AG09309 (cell line): ENCODE measurements around the gene PC.
"Not testable (repeated sequence)": the region's sequence is repeated elsewhere in the genome, so short reads cannot be mapped to it uniquely, and the experiment has no call there.

Source experiments
- DNase-seq: peaks from one replicate; pipeline ENCODE4 v3.0.0-alpha.2; 2010; ENCODE audit warnings: low read depth
- H3K4me3 ChIP-seq: 2 replicates; pipeline ENCODE4 v1.5.1; 2011; ENCODE audit warnings: mild to moderate bottlenecking, low read depth, low read length, moderate library complexity; ENCODE audit not compliant: control insufficient read depth
- TF ChIP-seq, protein P1 (sequence below): IDR thresholded peaks from 2 replicates; pipeline ENCODE4 v1.5.1; 2011; ENCODE audit warnings: mild to moderate bottlenecking, low read depth, low read length, inconsistent platforms; ENCODE audit not compliant: insufficient read depth, control insufficient read depth; ENCODE audit errors: missing control alignments

The PC gene

GRCh38 chr11:66841861-66842260 is 116.3 kb downstream of the PC start:
- DNase-seq = no peak
- peak overlapping the region; percentile 98 for H3K4me3 ChIP-seq
- TF ChIP-seq, protein P1, sequence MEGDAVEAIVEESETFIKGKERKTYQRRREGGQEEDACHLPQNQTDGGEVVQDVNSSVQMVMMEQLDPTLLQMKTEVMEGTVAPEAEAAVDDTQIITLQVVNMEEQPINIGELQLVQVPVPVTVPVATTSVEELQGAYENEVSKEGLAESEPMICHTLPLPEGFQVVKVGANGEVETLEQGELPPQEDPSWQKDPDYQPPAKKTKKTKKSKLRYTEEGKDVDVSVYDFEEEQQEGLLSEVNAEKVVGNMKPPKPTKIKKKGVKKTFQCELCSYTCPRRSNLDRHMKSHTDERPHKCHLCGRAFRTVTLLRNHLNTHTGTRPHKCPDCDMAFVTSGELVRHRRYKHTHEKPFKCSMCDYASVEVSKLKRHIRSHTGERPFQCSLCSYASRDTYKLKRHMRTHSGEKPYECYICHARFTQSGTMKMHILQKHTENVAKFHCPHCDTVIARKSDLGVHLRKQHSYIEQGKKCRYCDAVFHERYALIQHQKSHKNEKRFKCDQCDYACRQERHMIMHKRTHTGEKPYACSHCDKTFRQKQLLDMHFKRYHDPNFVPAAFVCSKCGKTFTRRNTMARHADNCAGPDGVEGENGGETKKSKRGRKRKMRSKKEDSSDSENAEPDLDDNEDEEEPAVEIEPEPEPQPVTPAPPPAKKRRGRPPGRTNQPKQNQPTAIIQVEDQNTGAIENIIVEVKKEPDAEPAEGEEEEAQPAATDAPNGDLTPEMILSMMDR = no peak

- DNase-seq = no peak
- no peak overlapping the region for H3K4me3 ChIP-seq
Measured at GRCh38 chr11:66840317-66841091, 117.7 kb downstream of the PC start.

GRCh38 chr11:66835768-66836405 is 122.3 kb downstream of the PC start:
- H3K4me3 ChIP-seq = no peak overlapping the region
- TF ChIP-seq, protein P1 = no peak
- peak; percentile 52 for DNase-seq

More at GRCh38 chr11:66840317-66841091, 117.7 kb downstream of the PC start:
- TF ChIP-seq, protein P1 = no peak

DNA sequence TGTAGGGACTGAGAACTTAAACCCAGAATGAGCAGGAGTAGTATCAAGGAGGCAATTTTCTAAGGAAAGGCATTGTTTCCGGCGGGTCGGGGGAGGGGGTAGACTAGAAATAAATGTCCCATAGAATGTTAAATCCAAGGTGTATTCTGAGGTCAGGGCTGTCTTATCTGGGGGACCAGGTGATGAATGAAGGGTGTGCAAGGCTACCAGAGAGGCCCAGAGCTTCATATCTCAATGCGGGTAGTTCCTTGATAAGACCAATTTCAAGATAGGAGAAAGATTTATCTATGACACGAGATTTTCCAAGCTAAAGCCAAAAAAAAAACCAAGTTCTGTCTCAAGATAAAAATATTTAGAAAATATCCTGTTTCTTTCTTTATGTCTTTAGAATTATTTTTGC is 123.2 kb downstream of the PC start:
- no peak overlapping the region for H3K4me3 ChIP-seq
- TF ChIP-seq, protein P1 = no peak
- no peak for DNase-seq

GRCh38 chr11:66834539-66834845 is 123.7 kb downstream of the PC start:
- H3K4me3 ChIP-seq = no peak overlapping the region
- TF ChIP-seq, protein P1 = no peak
- no peak for DNase-seq

DNA sequence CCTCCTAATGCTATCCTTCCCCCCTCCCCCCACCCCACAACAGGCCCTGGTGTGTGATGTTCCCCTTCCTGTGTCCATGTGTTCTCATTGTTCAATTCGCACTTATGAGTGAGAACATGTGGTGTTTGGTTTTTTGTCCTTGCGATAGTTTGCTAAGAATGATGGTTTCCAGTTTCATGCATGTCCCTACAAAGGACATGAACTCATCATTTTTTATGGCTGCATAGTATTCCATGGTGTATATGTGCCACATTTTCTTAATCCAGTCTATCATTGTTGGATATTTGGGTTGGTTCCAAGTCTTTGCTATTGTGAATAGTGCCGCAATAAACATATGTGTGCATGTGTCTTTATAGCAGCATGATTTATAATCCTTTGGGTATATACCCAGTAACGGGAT is 133.6 kb downstream of the PC start:
- not testable (repeated sequence) for DNase-seq, H3K4me3 ChIP-seq

GRCh38 chr11:66823700-66824099 is 134.5 kb downstream of the PC start:
- no peak overlapping the region for H3K4me3 ChIP-seq
- TF ChIP-seq, protein P1 = no peak
- DNase-seq = no peak
